ENCODE results near the gene CHRNA7.

DNA sequence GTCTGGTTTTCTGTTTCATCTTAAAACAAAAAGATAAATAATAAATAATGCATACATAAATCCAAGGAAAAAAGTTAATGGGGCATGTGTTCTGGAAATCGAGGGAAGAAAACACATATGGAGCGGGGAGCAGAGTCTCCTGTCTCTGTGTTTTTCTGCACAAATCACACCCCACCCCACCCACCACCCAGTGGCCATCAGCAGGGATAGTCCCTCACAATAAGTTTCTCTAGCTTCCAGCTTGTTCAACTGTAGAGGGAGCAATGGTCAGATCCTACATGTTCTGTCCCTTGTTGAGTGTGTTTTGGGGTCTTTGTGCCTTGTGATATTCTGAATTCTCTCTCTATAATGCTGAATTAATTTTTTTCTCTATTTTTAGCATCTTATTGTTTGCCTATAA lies 26.8 kb upstream of the CHRNA7 start:
- TF ChIP-seq, protein P1, sequence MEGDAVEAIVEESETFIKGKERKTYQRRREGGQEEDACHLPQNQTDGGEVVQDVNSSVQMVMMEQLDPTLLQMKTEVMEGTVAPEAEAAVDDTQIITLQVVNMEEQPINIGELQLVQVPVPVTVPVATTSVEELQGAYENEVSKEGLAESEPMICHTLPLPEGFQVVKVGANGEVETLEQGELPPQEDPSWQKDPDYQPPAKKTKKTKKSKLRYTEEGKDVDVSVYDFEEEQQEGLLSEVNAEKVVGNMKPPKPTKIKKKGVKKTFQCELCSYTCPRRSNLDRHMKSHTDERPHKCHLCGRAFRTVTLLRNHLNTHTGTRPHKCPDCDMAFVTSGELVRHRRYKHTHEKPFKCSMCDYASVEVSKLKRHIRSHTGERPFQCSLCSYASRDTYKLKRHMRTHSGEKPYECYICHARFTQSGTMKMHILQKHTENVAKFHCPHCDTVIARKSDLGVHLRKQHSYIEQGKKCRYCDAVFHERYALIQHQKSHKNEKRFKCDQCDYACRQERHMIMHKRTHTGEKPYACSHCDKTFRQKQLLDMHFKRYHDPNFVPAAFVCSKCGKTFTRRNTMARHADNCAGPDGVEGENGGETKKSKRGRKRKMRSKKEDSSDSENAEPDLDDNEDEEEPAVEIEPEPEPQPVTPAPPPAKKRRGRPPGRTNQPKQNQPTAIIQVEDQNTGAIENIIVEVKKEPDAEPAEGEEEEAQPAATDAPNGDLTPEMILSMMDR (IDR thresholded peaks at IDR 0.05), result no peak
- no peak for TF ChIP-seq ZFX (IDR thresholded peaks at IDR 0.05; ENCODE audit: borderline replicate concordance)
